Lung (tissue), 12 donors: ENCODE data around the gene EFHD2. TPM values are rescaled to one million over a fixed set of nuclear protein-coding genes. Genes with fewer than 3 reads are reported as not detected.
"Not testable (repeated sequence)": the region's sequence is repeated elsewhere in the genome, so short reads cannot be mapped to it uniquely, and the experiment has no call there.

Source experiments
- ATAC-seq: fragments of 200-7000 bp; cut with Tn5 transposase; one replicate; pipeline ENCODE4 v1.9.1; 2020; ENCODE audit warnings: moderate number of reproducible peaks; ENCODE audit not compliant: insufficient read depth, low FRiP score
- DNase-seq, 3 donors: peaks; one replicate each; pipeline ENCODE4 v3.0.0-alpha.2; 2013 to 2017
- H3K27ac ChIP-seq, 2 donors: one replicate each; pipeline ENCODE4 v1.5.1; 2013; ENCODE audit warnings: mild to moderate bottlenecking in 2 of 2, moderate library complexity in 2 of 2, control low read depth in 1 of 2, inconsistent platforms in 1 of 2, low read depth in 1 of 2, low read length in 1 of 2
- H3K27me3 ChIP-seq, 3 donors: one replicate each; pipeline ENCODE4 v1.5.1; 2013; ENCODE audit warnings: low read length in 2 of 3; ENCODE audit not compliant: control insufficient read depth in 3 of 3, insufficient read depth in 3 of 3
- H3K36me3 ChIP-seq, 4 donors: one replicate each; pipeline ENCODE4 v1.5.1; 2013; ENCODE audit warnings: low read length in 4 of 4, mild to moderate bottlenecking in 1 of 4, moderate library complexity in 1 of 4; ENCODE audit not compliant: control insufficient read depth in 4 of 4, insufficient read depth in 4 of 4
- H3K4me1 ChIP-seq, 5 donors: one replicate each; pipeline ENCODE4 v1.5.1; 2013; ENCODE audit warnings: low read length in 5 of 5, mild to moderate bottlenecking in 2 of 5, moderate library complexity in 1 of 5; ENCODE audit not compliant: control insufficient read depth in 5 of 5, insufficient read depth in 5 of 5
- H3K4me3 ChIP-seq: one replicate; pipeline ENCODE4 v1.5.1; 2013; ENCODE audit warnings: mild to moderate bottlenecking, control low read depth, moderate library complexity
- H3K9ac ChIP-seq, 2 donors: one replicate each; pipeline ENCODE4 v1.5.1; 2013; ENCODE audit warnings: low read length in 2 of 2, control low read depth in 1 of 2; ENCODE audit not compliant: insufficient read depth in 1 of 2
- H3K9me3 ChIP-seq, 4 donors: one replicate each; pipeline ENCODE4 v1.5.1; 2013; ENCODE audit warnings: low read length in 3 of 4, mild to moderate bottlenecking in 1 of 4, moderate library complexity in 1 of 4; ENCODE audit not compliant: control insufficient read depth in 4 of 4, insufficient read depth in 3 of 4
- CTCF ChIP-seq: IDR thresholded peaks from 2 replicates; pipeline ENCODE4 v1.5.1; 2012; ENCODE audit warnings: mild to moderate bottlenecking; ENCODE audit errors: control extremely low read depth, extremely low read depth
- WGBS, 2 donors: extraction: QIAGEN DNeasy Blood & Tissue Kit; methylation state at CpG; one replicate each; pipeline ENCODE4 v1.1.7; 2013; 5-methylcytosine and 5-hydroxymethylcytosine counted together
- polyA plus RNA-seq, 2 donors: library from polyadenylated mRNA; stranded (reverse); fragments of 200-250 nt; gene quantifications; one replicate each; pipeline ENCODE4 v1.2.1, GENCODE V29; 2013
- total RNA-seq, 2 donors: library from RNA; depleted of rRNA in 1 of 2; stranded (reverse); fragments of >200 nt in 1 of 2; gene quantifications; one replicate each; pipeline ENCODE4 v1.2.1, GENCODE V29; 2014 to 2021
- donor health status: control.
- donor health status: control.
- donor health status: Bipolar disorder and iron deficiency.
- donor health status: healthy.
- donor health status: DM: yes; HTN: yes; CAD: no.

Gene EFHD2
- total and polyA plus RNA-seq, 4 donors: 28.2 to 175 (median 90.1) TPM

GRCh38 chr1:15433471-15433870 lies 23.8 kb downstream of the EFHD2 start:
- Histone ChIP-seq H3K36me3 (peaks cover 0 to 7% (median 0%) of the 10 kb centered on the region in 4 donors), H3K4me1 (peaks cover 0 to 14% (median 0%) of the 10 kb centered on the region in 5 donors), H3K9me3 (no peaks in the 10 kb centered on the region), H3K27ac (no peak overlapping the region), H3K27me3 (no peaks in the 10 kb centered on the region), H3K9ac (no peak overlapping the region), H3K4me3 (no peak overlapping the region)
- no peak for DNase-seq
- TF ChIP-seq CTCF: no peak
- WGBS, 2 donors: 90 to 91% methylated on average over 9 of the region's 9 CpGs
- no peak for ATAC-seq

GRCh38 chr1:15434739-15435138 lies 25.1 kb downstream of the EFHD2 start:
- not testable (repeated sequence) for H3K4me3 ChIP-seq, H3K36me3 ChIP-seq, ATAC-seq, H3K27me3 ChIP-seq, H3K9ac ChIP-seq, H3K9me3 ChIP-seq, H3K27ac ChIP-seq
- peaks cover 0 to 14% (median 0%) of the 10 kb centered on the region in 5 donors for H3K4me1 ChIP-seq
- WGBS, 2 donors: 21 to 35% methylated on average over 8 of the region's 8 CpGs
- DNase-seq: peak in 1 of 3 donors; percentile 57

GRCh38 chr1:15435239-15436077 lies 25.8 kb downstream of the EFHD2 start:
- no peaks in the 10 kb centered on the region for H3K27me3 ChIP-seq
- H3K4me3 ChIP-seq: no peak overlapping the region
- DNase-seq (no peak), ATAC-seq (no peak)
- H3K36me3 ChIP-seq: peaks cover 0 to 2% (median 0%) of the 10 kb centered on the region in 4 donors
- H3K9ac ChIP-seq: no peak overlapping the region
- 93 to 94% methylated on average over 17 of the region's 17 CpGs for WGBS, 2 donors
- H3K4me1 ChIP-seq: peaks cover 0 to 14% (median 0%) of the 10 kb centered on the region in 5 donors
- no peaks in the 10 kb centered on the region for H3K9me3 ChIP-seq
- no peak for TF ChIP-seq CTCF
- H3K27ac ChIP-seq: no peak overlapping the region

- no peak overlapping the region for H3K9ac ChIP-seq
- H3K4me1 ChIP-seq: peaks cover 0 to 9% (median 0%) of the 10 kb centered on the region in 5 donors
- no peaks in the 10 kb centered on the region for H3K36me3 ChIP-seq
- DNase-seq (no peak), ATAC-seq (no peak)
- H3K9me3 ChIP-seq: no peaks in the 10 kb centered on the region
- H3K27ac ChIP-seq: no peak overlapping the region
- no peak for TF ChIP-seq CTCF
- 96% methylated on average over 6 of the region's 6 CpGs for WGBS, 2 donors
- H3K27me3 ChIP-seq: no peaks in the 10 kb centered on the region
- H3K4me3 ChIP-seq: no peak overlapping the region
These were observed 27.3 kb downstream of the EFHD2 start for GRCh38 chr1:15436881-15437442.
